Neural progenitor cell (in vitro differentiated cells): Measurements from ENCODE around the gene ATP11A. TPM values are rescaled to one million over a fixed set of nuclear protein-coding genes. Genes with fewer than 3 reads are reported as not detected.

Experiments used
- DNase-seq: peaks from one replicate; pipeline ENCODE4 v3.0.0-alpha.2; 2016; ENCODE audit warnings: low spot score
- H2AFZ ChIP-seq: fragments of 200-600 bp; sonication (generic); replicated peaks from 2 replicates; pipeline ENCODE4 v1.6.1; 2016; ENCODE audit warnings: antibody characterized with exemption
- H3F3A ChIP-seq: fragments of 200-600 bp; sonication (generic); 2 replicates; pipeline ENCODE4 v1.6.1; 2016; ENCODE audit warnings: antibody characterized with exemption, low read depth
- H3K27ac ChIP-seq: fragments of 200-600 bp; sonication (generic); 2 replicates; pipeline ENCODE4 v1.5.1; 2016; ENCODE audit warnings: mild to moderate bottlenecking
- H3K27me3 ChIP-seq: fragments of 200-600 bp; sonication (generic); 2 replicates; pipeline ENCODE4 v1.6.1; 2016; ENCODE audit warnings: mild to moderate bottlenecking, moderate library complexity
- H3K36me3 ChIP-seq: fragments of 200-600 bp; sonication (generic); 2 replicates; pipeline ENCODE4 v1.5.1; 2016
- H3K4me1 ChIP-seq: fragments of 200-600 bp; sonication (generic); 2 replicates; pipeline ENCODE4 v1.6.1; 2016; ENCODE audit warnings: mixed run types
- H3K4me2 ChIP-seq: fragments of 200-600 bp; sonication (generic); 2 replicates; pipeline ENCODE4 v1.6.1; 2016
- H3K4me3 ChIP-seq: fragments of 200-600 bp; sonication (generic); 2 replicates; pipeline ENCODE4 v1.5.1; 2016
- H3K79me2 ChIP-seq: fragments of 200-600 bp; sonication (generic); 2 replicates; pipeline ENCODE4 v1.6.1; 2016; ENCODE audit warnings: low read depth
- H3K9ac ChIP-seq: fragments of 200-600 bp; sonication (generic); 2 replicates; pipeline ENCODE4 v1.6.1; 2016
- H3K9me3 ChIP-seq: fragments of 200-600 bp; sonication (generic); 2 replicates; pipeline ENCODE4 v1.5.1; 2016; ENCODE audit warnings: low read depth
- H4K20me1 ChIP-seq: fragments of 200-600 bp; sonication (generic); 2 replicates; pipeline ENCODE4 v1.6.1; 2016; ENCODE audit warnings: low read depth
- H3K27ac Mint-ChIP-seq: 3 replicates; pipeline ENCODE4 v1.8.0; 2021; ENCODE audit warnings: mixed read lengths
- H3K27me3 Mint-ChIP-seq: 2 replicates; pipeline ENCODE4 v1.8.0; 2022; ENCODE audit warnings: low read depth, mild to moderate bottlenecking, inconsistent platforms, moderate library complexity, mixed read lengths; ENCODE audit not compliant: insufficient read depth
- H3K36me3 Mint-ChIP-seq: 3 replicates; pipeline ENCODE4 v1.8.0; 2021; ENCODE audit warnings: mixed read lengths
- H3K4me1 Mint-ChIP-seq: 3 replicates; pipeline ENCODE4 v1.8.0; 2021; ENCODE audit warnings: mixed read lengths
- H3K4me3 Mint-ChIP-seq: 3 replicates; pipeline ENCODE4 v1.8.0; 2021; ENCODE audit warnings: mild to moderate bottlenecking, moderate library complexity, mixed read lengths
- H3K9me3 Mint-ChIP-seq: 3 replicates; pipeline ENCODE4 v1.8.0; 2020; ENCODE audit warnings: mixed read lengths
- CTCF ChIP-seq: fragments of 200-600 bp; sonication (generic); IDR thresholded peaks from 2 replicates; pipeline ENCODE4 v1.5.1; 2017; ENCODE audit warnings: antibody characterized with exemption, mild to moderate bottlenecking
- EZH2 ChIP-seq: fragments of 200-600 bp; sonication (generic); IDR thresholded peaks from 2 replicates; pipeline ENCODE4 v1.6.1; 2017; ENCODE audit warnings: antibody characterized with exemption, mild to moderate bottlenecking, moderate library complexity
- EZH2phosphoT487 ChIP-seq: fragments of 200-600 bp; sonication (generic); IDR thresholded peaks from 2 replicates; pipeline ENCODE4 v1.6.1; 2017; ENCODE audit warnings: antibody characterized with exemption
- total RNA-seq: library from RNA; depleted of rRNA; stranded (reverse); fragments of >200 nt; gene quantifications from 2 replicates; pipeline ENCODE4 v1.2.3, GENCODE V29; 2015; ENCODE audit warnings: low replicate concordance

ATP11A gene
- total RNA-seq, 1 donor from 2014 or later, result 12.6 TPM

- H3K36me3 ChIP-seq, result no peaks in the 10 kb centered on the region
These were observed 138.4 kb downstream of the ATP11A start for GRCh38 chr13:112828082-112828699.

GRCh38 chr13:112828756-112829155, 138.9 kb downstream of the ATP11A start:
- Histone ChIP-seq H3K79me2 (no peaks in the 10 kb centered on the region), H3K4me2 (no peak overlapping the region), H3K9me3 (no peaks in the 10 kb centered on the region), H4K20me1 (no peaks in the 10 kb centered on the region), H3K4me1 (no peaks in the 10 kb centered on the region), H3K4me3 (no peak overlapping the region), H3K36me3 (no peaks in the 10 kb centered on the region), H3K9ac (no peak overlapping the region), H3K27me3 (no peaks in the 10 kb centered on the region), H2AFZ (no peak overlapping the region), H3K27ac (no peak overlapping the region), H3F3A (no peaks in the 10 kb centered on the region)
- peaks cover 48% of the 10 kb centered on the region for H3K36me3 Mint-ChIP-seq
- H3K4me1 Mint-ChIP-seq, result peaks cover 2% of the 10 kb centered on the region
- TF ChIP-seq EZH2phosphoT487 (no peak), EZH2 (no peak), CTCF (no peak)
- H3K27ac Mint-ChIP-seq, result no peak overlapping the region
- H3K9me3 Mint-ChIP-seq, result peaks cover 4% of the 10 kb centered on the region
- H3K27me3 Mint-ChIP-seq, result peaks cover 17% of the 10 kb centered on the region
- no peak overlapping the region for H3K4me3 Mint-ChIP-seq
- DNase-seq, result no peak

More at GRCh38 chr13:112828082-112828699, 138.4 kb downstream of the ATP11A start:
- H3K9me3 ChIP-seq, result no peaks in the 10 kb centered on the region
- DNase-seq, result no peak
- no peaks in the 10 kb centered on the region for H3K79me2 ChIP-seq
- no peak overlapping the region for H3K4me2 ChIP-seq
- H3K4me1 ChIP-seq, result no peaks in the 10 kb centered on the region
- peaks cover 4% of the 10 kb centered on the region for H3K9me3 Mint-ChIP-seq
- H3K27me3 Mint-ChIP-seq, result peaks cover 16% of the 10 kb centered on the region
- H3K9ac ChIP-seq, result no peak overlapping the region
- no peak overlapping the region for H3K27ac ChIP-seq
- no peak overlapping the region for H2AFZ ChIP-seq
- no peaks in the 10 kb centered on the region for H4K20me1 ChIP-seq
- H3K4me3 ChIP-seq, result no peak overlapping the region
- peaks cover 48% of the 10 kb centered on the region for H3K36me3 Mint-ChIP-seq
- TF ChIP-seq EZH2phosphoT487 (no peak), CTCF (no peak), EZH2 (no peak)
- H3K27me3 ChIP-seq, result no peaks in the 10 kb centered on the region
- no peaks in the 10 kb centered on the region for H3F3A ChIP-seq
- no peak overlapping the region for H3K4me3 Mint-ChIP-seq
- peaks cover 2% of the 10 kb centered on the region for H3K4me1 Mint-ChIP-seq
- H3K27ac Mint-ChIP-seq, result no peak overlapping the region

DNA sequence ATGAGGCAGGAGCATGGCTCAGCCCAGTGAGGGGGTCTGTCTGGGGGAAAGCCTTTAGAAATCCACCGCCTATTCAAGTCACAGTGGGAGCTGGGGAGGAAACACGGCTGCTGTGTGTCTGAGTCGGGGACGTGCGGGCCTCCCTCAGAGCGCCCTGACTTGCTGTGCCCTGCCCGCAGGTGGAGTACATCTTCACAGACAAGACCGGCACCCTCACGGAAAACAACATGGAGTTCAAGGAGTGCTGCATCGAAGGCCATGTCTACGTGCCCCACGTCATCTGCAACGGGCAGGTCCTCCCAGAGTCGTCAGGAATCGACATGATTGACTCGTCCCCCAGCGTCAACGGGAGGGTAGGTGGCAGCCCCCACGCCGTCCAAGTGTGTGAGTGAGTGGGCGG, 141.4 kb downstream of the ATP11A start:
- no peaks in the 10 kb centered on the region for H3K4me1 ChIP-seq
- Mint-ChIP-seq H3K36me3 (peaks cover 48% of the 10 kb centered on the region), H3K4me3 (no peak overlapping the region), H3K27ac (no peak overlapping the region), H3K27me3 (peaks cover 16% of the 10 kb centered on the region), H3K4me1 (peaks cover 2% of the 10 kb centered on the region), H3K9me3 (peaks cover 4% of the 10 kb centered on the region)
- no peaks in the 10 kb centered on the region for H3K27me3 ChIP-seq
- H2AFZ ChIP-seq, result no peak overlapping the region
- no peaks in the 10 kb centered on the region for H3K36me3 ChIP-seq
- DNase-seq, result no peak
- no peak overlapping the region for H3K9ac ChIP-seq
- no peak overlapping the region for H3K4me3 ChIP-seq
- no peak overlapping the region for H3K27ac ChIP-seq
- no peaks in the 10 kb centered on the region for H4K20me1 ChIP-seq
- TF ChIP-seq EZH2phosphoT487 (no peak), CTCF (no peak), EZH2 (no peak)
- H3K79me2 ChIP-seq, result no peaks in the 10 kb centered on the region
- H3K9me3 ChIP-seq, result no peaks in the 10 kb centered on the region
- H3F3A ChIP-seq, result no peaks in the 10 kb centered on the region
- no peak overlapping the region for H3K4me2 ChIP-seq
